ENCODE measurements around the gene HAX1. TPM values are rescaled to one million over a fixed set of nuclear protein-coding genes. Genes with fewer than 3 reads are reported as not detected.

HAX1 gene
- total RNA-seq (2021): 79.8 and 80.4 TPM in 2 replicates
- long read RNA-seq, transcript HAX1-204 (7 exons, 914 nt): minor isoform, 10 of 203 reads
- long read RNA-seq, transcript HAX1-201 (7 exons, 1,227 nt): major isoform, 169 of 203 reads
- long read RNA-seq, partial matches to known transcripts: 3 of 203 reads
- long read RNA-seq, other reads (novel, unspliced or antisense): 18 of 203 reads

- H3K27ac ChIP-seq (ENCODE audit: insufficient read length, low read depth, low read length): peak within 1 kb of the TSS; percentile 59
- Mint-ChIP-seq H3K9me3 (no peaks in the 10 kb centered on the region; a peak in 1 of 5 replicates), H3K27me3 (ENCODE audit: low read depth) (no peaks in the 10 kb centered on the region; the same call in 1 of the 2 replicates), H3K36me3 (ENCODE audit: insufficient read depth in 1 of 3, low read depth in 3 of 3) (peaks cover 25 to 56% (median 56%) of the 10 kb centered on the region in 3 experiments; a peak in 6 of 7 replicates), H3K4me3 (peak within 1 kb of the TSS; percentile 96 to 97), H3K27ac (peak within 1 kb of the TSS; percentile 91 to 98 (median 97)), H3K4me1 (peaks cover 12 to 18% of the 10 kb centered on the region in 2 experiments)
- peak within 1 kb of the TSS; percentile 72 for H3K18ac ChIP-seq (ENCODE audit: insufficient read length, low read depth, low read length)
- H3K4ac ChIP-seq (ENCODE audit: low read depth, low read length): no peak within 1 kb of the TSS; the same call in 1 of the 2 replicates
- no CpG with 5 or more reads among the region's 47 CpGs for WGBS (ENCODE audit: extremely low coverage, insufficient read length, low lambda C conversion rate)
- no peak within 1 kb of the TSS for H2BK120ac ChIP-seq (ENCODE audit: low read depth, low read length, poor library complexity, severe bottlenecking)
- no peak within 1 kb of the TSS for H2AK5ac ChIP-seq (ENCODE audit: insufficient read length, low read length)
- no peak within 1 kb of the TSS for H3K56ac ChIP-seq (ENCODE audit: insufficient read length, low read depth, low read length)
- peak within 1 kb of the TSS; percentile 95 for H3K9ac ChIP-seq (ENCODE audit: extremely low read depth, insufficient read length, low read length)
- H3K14ac ChIP-seq (ENCODE audit: insufficient read depth, low read length): peak within 1 kb of the TSS; percentile 86
- peak within 1 kb of the TSS; percentile 85 for H3K4me2 ChIP-seq (ENCODE audit: insufficient read depth, insufficient read length, low read length)
- H2BK12ac ChIP-seq (ENCODE audit: insufficient read length, low read depth, low read length): no peak within 1 kb of the TSS
- 0 out of 2 replicates have a peak, but pooled peaks cover 2% of the 10 kb centered on the region for H3K79me2 ChIP-seq (ENCODE audit: insufficient read depth, low read length)
- H3K9me3 ChIP-seq (ENCODE audit: control insufficient read depth, low read depth, low read length): no peaks in the 10 kb centered on the region
- no peak within 1 kb of the TSS for H4K8ac ChIP-seq (replicated peaks; ENCODE audit: insufficient read length, low read depth, low read length)
- H4K5ac ChIP-seq (ENCODE audit: insufficient read length, low read depth, low read length): peak within 1 kb of the TSS; percentile 37
- H4K91ac ChIP-seq (ENCODE audit: insufficient read length, low read depth, low read length): no peak within 1 kb of the TSS
- no peak within 1 kb of the TSS for H3T11ph ChIP-seq (ENCODE audit: low read length)
- H2BK15ac ChIP-seq (ENCODE audit: low read depth, low read length): no peak within 1 kb of the TSS
- TF ChIP-seq CTCF (conservative IDR thresholded peaks at IDR 0.05): peak; percentile 90
- H3K27me3 ChIP-seq (ENCODE audit: insufficient read depth, low read length): no peaks in the 10 kb centered on the region
- DNase-seq: peak; percentile 87
- no peak within 1 kb of the TSS for H3K23ac ChIP-seq (ENCODE audit: insufficient read length, low read depth, low read length)
- H2BK20ac ChIP-seq (ENCODE audit: low read depth, low read length, poor library complexity, severe bottlenecking): no peak within 1 kb of the TSS
- no peaks in the 10 kb centered on the region for H3K4me1 ChIP-seq (ENCODE audit: insufficient read depth, low read length)
- H2BK5ac ChIP-seq (ENCODE audit: insufficient read length, low read length): no peak within 1 kb of the TSS
- H3K79me1 ChIP-seq (ENCODE audit: insufficient read depth, low read depth, low read length, poor library complexity, severe bottlenecking): peaks cover 4% of the 10 kb centered on the region
- H2AFZ ChIP-seq (ENCODE audit: low read length): peak within 1 kb of the TSS; percentile 88
- peaks cover 12% of the 10 kb centered on the region for H3K23me2 ChIP-seq (ENCODE audit: insufficient read length, low read depth, low read length, poor library complexity, severe bottlenecking)
- H4K20me1 ChIP-seq (ENCODE audit: control insufficient read depth, insufficient read depth, insufficient read length): no peaks in the 10 kb centered on the region
Measured at GRCh38 chr1:154272217-154272998, at the start of gene HAX1. TSS of gene HAX1 (plus strand) at chr1:154272629. CDS start at chr1:154272724, 95 bp downstream.
